Lower leg skin (tissue), 3 donors: ENCODE results near the gene POFUT1.

Experiments used
- CTCF ChIP-seq, 3 donors: fragments of 450-650 bp; IDR thresholded peaks; one replicate each; pipeline ENCODE4 v1.5.1; 2016; ENCODE audit warnings: antibody characterized with exemption in 3 of 3, mild to moderate bottlenecking in 3 of 3, moderate library complexity in 2 of 3
- POLR2A ChIP-seq, 2 donors: fragments of 450-650 bp; IDR thresholded peaks; one replicate each; pipeline ENCODE4 v1.6.1; 2016 to 2017; ENCODE audit warnings: antibody characterized with exemption in 2 of 2, mild to moderate bottlenecking in 1 of 2, moderate library complexity in 1 of 2

- TF ChIP-seq CTCF (IDR thresholded peaks at IDR 0.05) (no peak), POLR2A (IDR thresholded peaks at IDR 0.05) (no peak)
These were observed 18.7 kb downstream of the POFUT1 start for GRCh38 chr20:32226391-32226790.
